ENCODE data around the gene PTPRM. TPM values are rescaled to one million over a fixed set of nuclear protein-coding genes. Genes with fewer than 3 reads are reported as not detected.

The PTPRM gene
- total RNA-seq, 2 donors from 2014 or later: 7.5 to 19.2 TPM

DNA sequence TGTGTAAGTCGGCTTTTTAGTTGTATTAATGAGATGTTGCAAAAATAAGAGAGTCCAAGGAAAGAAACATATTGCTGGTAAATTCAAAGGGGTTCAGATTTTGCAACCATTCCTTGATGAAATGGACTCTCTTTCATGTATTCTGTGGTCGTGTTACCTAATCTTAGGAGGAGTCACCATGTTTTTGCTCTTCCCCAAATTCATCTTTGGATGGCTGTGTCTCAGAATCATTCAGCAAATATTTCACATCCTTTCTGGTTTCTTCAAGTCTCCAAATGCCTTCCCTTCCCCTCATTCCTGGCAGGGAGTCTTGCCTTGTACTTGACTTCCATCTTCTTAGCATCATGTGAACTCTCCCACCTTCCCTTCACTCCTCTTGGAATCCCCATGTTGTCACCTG lies 66.1 kb downstream of the PTPRM start:
- Mint-ChIP-seq H3K4me1 (ENCODE audit: low read depth in 2 of 2) (no peaks in the 10 kb centered on the region), H3K27ac (no peak overlapping the region), H3K9me3 (peaks cover 10% of the 10 kb centered on the region), H3K27me3 (peaks cover 0 to 3% of the 10 kb centered on the region in 2 donors), H3K4me3 (no peak overlapping the region), H3K36me3 (no peaks in the 10 kb centered on the region)
- DNase-seq (ENCODE audit: low spot score) (no peak), ATAC-seq (no peak)

DNA sequence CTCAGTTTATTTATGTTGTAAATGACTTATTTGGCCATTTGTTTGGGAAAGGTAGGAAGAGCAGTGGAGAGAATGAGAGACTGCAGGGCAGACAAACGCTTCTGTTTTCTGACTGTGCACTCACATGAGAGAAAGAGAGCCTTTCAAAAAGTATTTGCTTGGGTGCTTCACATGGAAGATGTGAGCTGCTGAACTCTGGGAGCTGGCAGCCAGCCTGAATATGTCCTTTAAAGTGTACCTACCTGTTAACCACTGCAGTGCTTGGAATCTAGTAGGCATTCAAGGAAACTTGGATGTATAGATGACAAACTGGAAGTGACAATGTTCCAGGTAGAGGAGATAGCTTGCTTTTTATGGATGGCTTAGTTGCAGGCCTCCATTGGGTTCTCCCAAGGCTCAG lies 68.8 kb downstream of the PTPRM start:
- H3K4me1 Mint-ChIP-seq (ENCODE audit: low read depth in 2 of 2): no peaks in the 10 kb centered on the region

DNA sequence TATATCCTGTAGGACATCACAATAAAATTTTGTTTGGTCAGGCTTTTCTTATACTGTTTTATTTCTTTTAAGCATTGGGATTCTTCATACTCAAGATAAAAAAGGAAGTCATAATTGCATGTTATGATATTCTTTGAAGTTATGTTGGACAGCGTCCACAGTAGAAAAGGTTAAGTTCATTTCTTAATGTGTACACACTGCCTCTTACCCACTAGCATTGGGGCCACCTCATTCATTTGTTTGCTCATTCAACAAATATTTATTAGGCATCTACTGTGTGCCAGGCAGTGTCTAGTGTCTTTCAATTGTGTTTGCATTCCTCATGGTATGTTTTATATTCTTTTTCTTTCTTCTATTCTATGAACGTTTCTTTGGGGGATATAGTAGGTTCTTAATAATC lies 70.2 kb downstream of the PTPRM start:
- Mint-ChIP-seq H3K27me3 (peaks cover 0 to 3% of the 10 kb centered on the region in 2 donors), H3K9me3 (peaks cover 7% of the 10 kb centered on the region), H3K4me3 (no peak overlapping the region), H3K4me1 (ENCODE audit: low read depth in 2 of 2) (no peaks in the 10 kb centered on the region), H3K27ac (no peak overlapping the region), H3K36me3 (no peaks in the 10 kb centered on the region)
- ATAC-seq (no peak), DNase-seq (ENCODE audit: low spot score) (no peak)

More for the DNA sequence above, 68.8 kb downstream of the PTPRM start:
- ATAC-seq (no peak), DNase-seq (ENCODE audit: low spot score) (no peak)
- H3K36me3 Mint-ChIP-seq: no peaks in the 10 kb centered on the region
- H3K9me3 Mint-ChIP-seq: peaks cover 7% of the 10 kb centered on the region
- H3K27me3 Mint-ChIP-seq: peaks cover 0 to 3% of the 10 kb centered on the region in 2 donors
- H3K27ac Mint-ChIP-seq: no peak overlapping the region
- no peak overlapping the region for H3K4me3 Mint-ChIP-seq

DNA sequence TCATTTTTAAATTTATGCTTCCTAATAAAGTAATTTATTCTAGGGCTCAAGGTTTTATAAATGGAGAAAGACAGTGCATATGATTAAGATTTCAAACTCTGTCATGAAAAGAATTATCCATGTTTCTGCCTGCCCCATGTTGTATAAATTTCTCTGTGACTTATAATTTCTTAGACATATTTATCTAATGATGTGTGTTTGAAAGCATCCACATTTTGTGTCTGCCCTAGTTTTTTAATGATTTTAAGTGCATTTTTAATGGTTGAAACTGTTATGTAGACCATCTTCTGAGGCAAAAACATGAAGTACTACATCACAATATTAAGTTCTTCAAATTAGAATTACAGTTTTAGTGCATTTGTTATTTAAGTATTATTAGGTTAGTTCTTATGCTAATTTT lies 71.2 kb downstream of the PTPRM start:
- H3K36me3 Mint-ChIP-seq: no peaks in the 10 kb centered on the region
- no peak overlapping the region for H3K4me3 Mint-ChIP-seq
- DNase-seq (ENCODE audit: low spot score): no peak
- no peaks in the 10 kb centered on the region for H3K4me1 Mint-ChIP-seq (ENCODE audit: low read depth in 2 of 2)
- no peak for ATAC-seq
- peaks cover 7% of the 10 kb centered on the region for H3K9me3 Mint-ChIP-seq
- no peak overlapping the region for H3K27ac Mint-ChIP-seq
- peaks cover 0 to 3% of the 10 kb centered on the region in 2 donors for H3K27me3 Mint-ChIP-seq

DNA sequence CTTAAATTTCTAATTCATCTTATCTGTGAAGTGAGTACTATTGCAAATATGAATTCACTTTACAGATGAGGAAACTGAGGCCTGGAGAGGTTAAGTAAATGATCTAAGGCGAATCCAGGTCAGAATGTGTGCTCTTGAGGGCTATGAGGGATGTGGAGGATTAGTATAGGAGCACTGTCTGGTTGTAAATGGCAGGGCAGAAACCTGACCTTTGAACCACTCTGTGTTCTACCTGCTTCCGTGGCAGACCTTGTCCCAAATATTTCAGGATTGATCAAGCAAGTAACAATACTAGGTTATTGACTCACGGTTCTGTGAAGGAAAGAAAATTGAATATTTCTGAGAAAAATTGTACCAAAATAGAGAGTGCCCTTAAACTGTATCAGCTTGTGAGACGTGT lies 74.7 kb downstream of the PTPRM start:
- Mint-ChIP-seq H3K27ac (no peak overlapping the region), H3K4me3 (no peak overlapping the region), H3K27me3 (no peaks in the 10 kb centered on the region), H3K36me3 (no peaks in the 10 kb centered on the region), H3K4me1 (ENCODE audit: low read depth in 2 of 2) (no peaks in the 10 kb centered on the region), H3K9me3 (peaks cover 4% of the 10 kb centered on the region)
- ATAC-seq (no peak), DNase-seq (ENCODE audit: low spot score) (no peak)

DNA sequence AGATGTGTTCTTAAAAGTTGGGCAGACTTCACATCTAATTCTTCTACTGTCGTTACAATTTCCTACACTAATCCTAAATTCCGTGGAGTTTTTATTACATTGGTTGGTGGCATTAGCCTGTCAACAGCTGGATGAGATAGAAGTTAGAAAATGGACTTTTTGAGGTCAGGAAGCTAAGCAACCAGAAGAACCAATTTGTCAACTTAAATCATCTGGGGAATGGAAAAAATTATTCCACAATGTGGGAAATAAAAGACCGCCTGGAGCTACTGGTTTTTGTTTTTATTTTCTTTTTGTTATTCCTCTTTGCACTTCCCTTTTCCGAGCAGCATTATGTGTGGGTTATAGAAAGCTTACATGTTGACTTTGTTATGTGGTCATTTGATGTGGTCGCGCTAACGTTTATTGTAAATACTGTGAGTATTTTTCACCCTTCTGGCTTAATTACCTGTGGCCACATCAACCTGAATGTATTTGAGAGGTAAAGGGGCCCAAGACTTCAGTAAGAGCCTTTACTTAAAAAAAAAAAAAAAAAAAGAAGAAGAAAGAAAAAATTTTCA lies 75.3 kb downstream of the PTPRM start:
- H3K27me3 Mint-ChIP-seq: no peaks in the 10 kb centered on the region
- DNase-seq (ENCODE audit: low spot score) (no peak), ATAC-seq (no peak)
- no peak overlapping the region for H3K27ac Mint-ChIP-seq
- no peaks in the 10 kb centered on the region for H3K36me3 Mint-ChIP-seq
- H3K4me3 Mint-ChIP-seq: no peak overlapping the region
- no peaks in the 10 kb centered on the region for H3K4me1 Mint-ChIP-seq (ENCODE audit: low read depth in 2 of 2)
- H3K9me3 Mint-ChIP-seq: peaks cover 4% of the 10 kb centered on the region

DNA sequence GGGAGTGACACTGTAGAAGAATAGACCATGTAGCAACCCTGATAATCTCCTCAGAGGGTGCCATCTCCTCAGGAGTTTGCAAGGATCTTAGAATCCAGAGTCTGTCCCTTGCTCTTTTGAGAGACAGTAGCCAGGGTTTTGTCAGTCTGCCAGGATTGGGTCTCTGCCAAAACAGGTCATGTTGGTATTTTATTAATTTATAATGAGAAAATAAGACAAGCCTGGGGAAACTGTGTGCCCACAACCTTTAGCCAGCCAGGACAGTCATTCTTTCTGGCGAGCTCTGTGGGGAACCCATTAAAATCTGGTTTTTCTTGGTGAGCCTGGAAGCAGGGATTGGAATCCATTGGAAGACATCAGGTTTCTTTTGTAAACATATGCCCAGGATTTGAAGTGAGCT lies 78.6 kb downstream of the PTPRM start:
- ATAC-seq (no peak), DNase-seq (ENCODE audit: low spot score) (no peak)
- Mint-ChIP-seq H3K4me1 (ENCODE audit: low read depth in 2 of 2) (no peaks in the 10 kb centered on the region), H3K27ac (no peak overlapping the region), H3K36me3 (peaks cover 7% of the 10 kb centered on the region), H3K4me3 (no peak overlapping the region), H3K9me3 (peaks cover 9% of the 10 kb centered on the region), H3K27me3 (no peaks in the 10 kb centered on the region)

DNA sequence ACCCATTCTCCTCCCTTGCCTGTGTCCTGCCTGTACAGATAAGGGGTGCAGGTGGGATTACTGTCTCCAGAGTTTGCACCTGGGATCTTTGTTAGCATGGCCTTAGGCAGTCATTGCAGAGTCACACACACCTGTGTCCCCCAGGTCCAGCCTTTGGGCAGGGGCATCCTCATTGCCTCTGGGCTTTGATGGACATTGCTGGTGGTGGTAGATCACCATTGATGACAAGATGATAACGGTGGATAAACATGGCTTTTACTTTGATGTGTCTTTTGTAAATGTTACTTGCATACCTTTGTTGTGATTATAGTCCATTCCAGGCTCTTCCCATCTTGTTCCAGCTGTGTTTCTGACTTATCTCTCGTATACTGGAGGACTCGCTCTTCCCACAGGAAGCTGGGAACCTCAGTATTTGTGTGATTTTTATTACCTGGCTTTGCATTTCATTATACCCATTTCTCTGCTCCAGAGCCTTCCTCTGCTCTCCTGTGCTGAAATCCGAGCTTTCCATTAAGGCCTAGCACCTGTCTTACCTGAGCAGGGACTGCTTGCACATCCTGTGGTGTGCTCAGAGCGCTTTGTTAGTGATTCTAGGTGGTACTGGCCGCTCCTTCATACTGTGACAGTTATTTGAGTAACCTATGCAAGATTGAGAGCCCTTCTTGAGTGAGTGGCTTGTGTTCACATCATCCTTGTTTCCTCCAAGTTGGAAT lies 79.2 kb downstream of the PTPRM start:
- H3K27me3 Mint-ChIP-seq: no peaks in the 10 kb centered on the region
- peaks cover 7% of the 10 kb centered on the region for H3K36me3 Mint-ChIP-seq
- peaks cover 9% of the 10 kb centered on the region for H3K9me3 Mint-ChIP-seq
- H3K27ac Mint-ChIP-seq: no peak overlapping the region
- DNase-seq (ENCODE audit: low spot score): no peak
- no peaks in the 10 kb centered on the region for H3K4me1 Mint-ChIP-seq (ENCODE audit: low read depth in 2 of 2)
- no peak overlapping the region for H3K4me3 Mint-ChIP-seq
- no peak for ATAC-seq

DNA sequence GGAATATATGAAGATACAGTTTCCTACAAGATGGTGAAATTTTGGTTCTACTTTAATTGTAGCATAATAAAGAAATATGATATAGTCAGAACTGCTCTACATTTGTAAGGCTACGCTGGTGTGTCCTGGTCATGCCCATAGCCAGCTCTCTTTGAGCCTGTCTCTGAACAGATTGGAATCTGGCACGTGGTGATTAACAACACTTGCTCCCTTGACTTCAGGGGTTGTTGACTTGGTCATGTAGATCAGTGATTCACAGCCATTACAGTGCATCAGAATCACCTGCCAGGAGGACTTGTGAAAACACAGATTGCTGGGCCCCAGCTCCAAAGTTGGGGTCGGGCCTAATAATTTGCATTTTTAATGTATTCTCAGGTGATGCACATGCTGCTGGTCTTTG lies 80.4 kb downstream of the PTPRM start:
- H3K4me3 Mint-ChIP-seq: no peak overlapping the region
- H3K36me3 Mint-ChIP-seq: peaks cover 7% of the 10 kb centered on the region
- no peak for DNase-seq (ENCODE audit: low spot score)
- no peaks in the 10 kb centered on the region for H3K4me1 Mint-ChIP-seq (ENCODE audit: low read depth in 2 of 2)
- no peaks in the 10 kb centered on the region for H3K27me3 Mint-ChIP-seq
- no peak overlapping the region for H3K27ac Mint-ChIP-seq
- peaks cover 9% of the 10 kb centered on the region for H3K9me3 Mint-ChIP-seq
- ATAC-seq: no peak

DNA sequence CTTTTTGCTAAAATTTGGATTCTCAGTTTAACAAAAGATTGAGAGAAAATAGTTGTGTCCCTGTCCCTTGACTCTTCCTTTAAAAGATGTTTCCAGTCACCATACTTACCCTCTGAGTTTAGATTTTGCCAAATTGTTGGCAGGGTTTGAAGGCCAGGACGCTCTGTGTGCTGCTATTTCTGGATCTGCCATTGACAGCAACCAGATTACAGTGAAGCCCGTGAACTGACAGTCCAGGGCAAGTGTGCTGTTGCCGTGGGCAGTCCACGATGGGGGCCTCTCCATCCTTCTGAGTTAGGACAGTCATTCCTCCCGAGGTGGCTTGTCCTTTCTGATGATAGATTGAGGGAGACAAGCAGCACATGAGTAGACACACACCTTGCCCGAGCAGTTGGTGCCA lies 89.9 kb downstream of the PTPRM start:
- no peak overlapping the region for H3K4me3 Mint-ChIP-seq
- DNase-seq (ENCODE audit: low spot score): no peak
- H3K36me3 Mint-ChIP-seq: no peaks in the 10 kb centered on the region
- peaks cover 6% of the 10 kb centered on the region for H3K9me3 Mint-ChIP-seq
- no peak overlapping the region for H3K27ac Mint-ChIP-seq
- no peaks in the 10 kb centered on the region for H3K4me1 Mint-ChIP-seq (ENCODE audit: low read depth in 2 of 2)
- no peak for ATAC-seq
- peaks cover 0 to 3% of the 10 kb centered on the region in 2 donors for H3K27me3 Mint-ChIP-seq

DNA sequence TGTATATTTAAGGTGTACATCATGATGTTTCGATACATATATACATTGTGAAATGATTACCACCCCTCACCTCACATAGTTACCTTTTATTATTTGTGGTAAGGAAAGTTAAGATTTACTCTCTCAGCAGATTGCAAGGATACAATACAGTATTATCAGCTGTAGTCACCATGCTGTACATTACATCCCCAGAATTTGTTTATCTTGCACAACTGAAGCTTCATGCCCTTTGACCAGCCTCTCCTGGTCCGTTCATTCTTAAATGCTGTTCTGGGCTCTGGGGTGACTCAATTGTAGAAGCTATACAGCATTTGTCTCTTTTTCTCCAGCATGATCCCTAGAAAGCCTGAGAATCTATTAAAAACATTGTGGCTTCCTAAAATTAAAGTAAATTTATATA lies 90.8 kb downstream of the PTPRM start:
- no peak for ATAC-seq
- peaks cover 6% of the 10 kb centered on the region for H3K9me3 Mint-ChIP-seq

DNA sequence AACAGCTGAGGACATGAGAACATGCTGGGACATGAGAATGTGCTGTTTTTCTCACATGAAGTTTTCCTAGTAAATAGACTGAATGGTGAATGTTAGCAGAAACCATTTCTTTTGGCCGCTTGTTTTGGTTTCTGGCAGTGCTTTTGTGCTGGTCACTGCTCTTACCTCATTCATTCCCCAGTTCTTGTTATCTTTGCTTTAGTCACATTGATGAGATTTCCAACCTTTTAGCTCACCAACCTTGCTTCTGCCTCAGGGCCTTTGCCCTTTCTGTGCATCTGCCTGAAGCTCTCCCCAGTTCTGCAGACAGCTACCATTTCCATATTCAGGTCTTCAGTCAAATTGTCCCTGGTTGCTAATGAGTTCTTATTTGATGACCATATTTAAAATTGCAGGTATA lies 91.6 kb downstream of the PTPRM start:
- Mint-ChIP-seq H3K9me3 (peaks cover 3% of the 10 kb centered on the region), H3K27me3 (peaks cover 0 to 3% of the 10 kb centered on the region in 2 donors)
- ATAC-seq: no peak

More for the DNA sequence above, 90.8 kb downstream of the PTPRM start:
- no peak for DNase-seq (ENCODE audit: low spot score)
- peaks cover 0 to 3% of the 10 kb centered on the region in 2 donors for H3K27me3 Mint-ChIP-seq
- no peak overlapping the region for H3K4me3 Mint-ChIP-seq
- no peaks in the 10 kb centered on the region for H3K4me1 Mint-ChIP-seq (ENCODE audit: low read depth in 2 of 2)
- no peaks in the 10 kb centered on the region for H3K36me3 Mint-ChIP-seq
- H3K27ac Mint-ChIP-seq: no peak overlapping the region

DNA sequence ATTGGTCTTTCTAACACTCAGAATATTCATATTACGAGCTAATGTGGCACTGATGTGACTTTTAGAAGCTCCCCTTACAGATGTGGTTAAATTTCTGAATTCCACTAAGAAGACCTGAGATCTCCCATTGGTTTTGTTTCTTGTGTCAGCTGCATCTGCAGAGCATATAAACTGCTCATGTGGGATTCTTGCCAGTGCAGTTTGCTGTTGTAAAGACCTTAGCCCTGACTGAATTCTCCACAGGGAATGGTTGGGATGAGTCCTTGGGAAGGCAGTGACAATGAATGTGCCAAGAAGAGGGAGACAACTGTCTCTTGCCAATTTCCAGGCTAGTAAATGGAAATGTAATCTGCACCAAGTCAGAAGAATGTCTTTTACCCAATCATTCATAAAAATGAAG lies 94.1 kb downstream of the PTPRM start:
- Mint-ChIP-seq H3K4me1 (ENCODE audit: low read depth in 2 of 2) (no peaks in the 10 kb centered on the region), H3K27ac (no peak overlapping the region), H3K9me3 (peaks cover 3% of the 10 kb centered on the region), H3K36me3 (no peaks in the 10 kb centered on the region), H3K4me3 (no peak overlapping the region), H3K27me3 (peaks cover 0 to 3% of the 10 kb centered on the region in 2 donors)
- ATAC-seq (no peak), DNase-seq (ENCODE audit: low spot score) (no peak)

More for the DNA sequence above, 91.6 kb downstream of the PTPRM start:
- Mint-ChIP-seq H3K27ac (no peak overlapping the region), H3K4me3 (no peak overlapping the region), H3K36me3 (no peaks in the 10 kb centered on the region), H3K4me1 (ENCODE audit: low read depth in 2 of 2) (no peaks in the 10 kb centered on the region)
- DNase-seq (ENCODE audit: low spot score): no peak

DNA sequence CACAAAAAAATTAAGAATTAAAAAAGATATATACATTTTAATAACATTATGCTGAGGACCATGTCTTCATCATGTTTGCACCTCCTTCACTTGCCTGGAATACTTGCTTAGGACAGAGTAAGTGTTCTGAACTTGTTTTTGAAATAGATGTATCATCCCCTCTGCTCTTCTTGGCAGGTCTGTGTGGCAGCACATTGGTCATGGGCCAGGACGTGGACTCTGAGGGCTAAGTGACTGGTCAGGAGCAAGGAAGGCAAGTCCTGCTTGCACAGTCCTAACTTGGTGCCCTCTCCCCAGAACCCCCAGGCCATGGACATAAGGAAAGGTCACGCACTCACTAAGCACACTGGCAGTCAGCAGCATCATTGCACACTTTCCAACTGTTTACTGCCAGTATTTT lies 95.8 kb downstream of the PTPRM start:
- DNase-seq (ENCODE audit: low spot score): no peak
- H3K27ac Mint-ChIP-seq: no peak overlapping the region
- H3K4me1 Mint-ChIP-seq (ENCODE audit: low read depth in 2 of 2): no peaks in the 10 kb centered on the region
- no peak for ATAC-seq
- no peaks in the 10 kb centered on the region for H3K27me3 Mint-ChIP-seq
- no peak overlapping the region for H3K4me3 Mint-ChIP-seq
- H3K9me3 Mint-ChIP-seq: no peaks in the 10 kb centered on the region
- H3K36me3 Mint-ChIP-seq: no peaks in the 10 kb centered on the region

Measured in natural killer cell treated with Interleukin-12 subunit alpha and Interleukin-12 subunit beta and Interleukin-15 and Interleukin-18, amount 100 ng/mL, for 72 hours (primary cell).